Neuronal stem cell (in vitro differentiated cells): ENCODE data around the gene RPL13A.
A peak's percentile ranks its signal among the peaks of the same experiment; 100 is the strongest.

Experiments
- DNase-seq: peaks from one replicate; pipeline ENCODE4 v3.0.0-alpha.2; 2013; ENCODE audit warnings: low spot score
- H2AFZ ChIP-seq: one replicate; pipeline ENCODE4 v1.6.1; 2013; ENCODE audit warnings: mild to moderate bottlenecking, low read length, inconsistent platforms
- H2AK5ac ChIP-seq: 2 replicates; pipeline ENCODE4 v1.6.1; 2013; ENCODE audit warnings: low read depth, mild to moderate bottlenecking, inconsistent platforms, low read length, moderate library complexity, mixed read lengths
- H2BK120ac ChIP-seq: 2 replicates; pipeline ENCODE4 v1.6.1; 2013; ENCODE audit warnings: low read depth, mild to moderate bottlenecking, inconsistent platforms, low read length, moderate library complexity, mixed read lengths
- H2BK12ac ChIP-seq: one replicate; pipeline ENCODE4 v1.6.1; 2013; ENCODE audit warnings: low read length, inconsistent platforms
- H2BK15ac ChIP-seq: 2 replicates; pipeline ENCODE4 v1.6.1; 2013; ENCODE audit warnings: mild to moderate bottlenecking, low read length, inconsistent platforms, mixed read lengths
- H2BK5ac ChIP-seq: one replicate; pipeline ENCODE4 v1.6.1; 2013; ENCODE audit warnings: inconsistent platforms, mild to moderate bottlenecking, low read length, moderate library complexity
- H3K14ac ChIP-seq: one replicate; pipeline ENCODE4 v1.6.1; 2013; ENCODE audit warnings: low read length, inconsistent platforms
- H3K18ac ChIP-seq: 2 replicates; pipeline ENCODE4 v1.6.1; 2013; ENCODE audit warnings: low read length, inconsistent platforms
- H3K23ac ChIP-seq: 2 replicates; pipeline ENCODE4 v1.6.1; 2013; ENCODE audit warnings: low read depth, mild to moderate bottlenecking, mixed read lengths, low read length, inconsistent platforms; ENCODE audit not compliant: poor library complexity
- H3K27ac ChIP-seq: replicated peaks from 3 replicates; pipeline ENCODE4 v1.5.1; 2013; ENCODE audit warnings: low read length, inconsistent platforms
- H3K27me3 ChIP-seq, 3 experiments: 2 replicates each; pipeline ENCODE4 v1.6.1; 2013; ENCODE audit warnings: low read length in 3 of 3, mild to moderate bottlenecking in 2 of 3, inconsistent platforms in 1 of 3, low read depth in 1 of 3, mixed read lengths in 1 of 3, moderate library complexity in 1 of 3; ENCODE audit not compliant: control insufficient read depth in 3 of 3, insufficient read depth in 3 of 3
- H3K36me3 ChIP-seq, 2 donors: replicated peaks in 1 of 2; 2 replicates each; pipeline ENCODE4 v1.6.1; 2013; ENCODE audit warnings: low read length in 2 of 2; ENCODE audit not compliant: control insufficient read depth in 2 of 2, insufficient read depth in 2 of 2
- H3K4ac ChIP-seq: 2 replicates; pipeline ENCODE4 v1.6.1; 2013; ENCODE audit warnings: inconsistent platforms, mild to moderate bottlenecking, low read length, moderate library complexity
- H3K4me1 ChIP-seq, 2 donors: 1 replicate in 1 of 2; 2 replicates in 1 of 2; pipeline ENCODE4 v1.6.1; 2013; ENCODE audit warnings: low read length in 2 of 2, low read depth in 1 of 2; ENCODE audit not compliant: control insufficient read depth in 2 of 2, insufficient read depth in 1 of 2
- H3K4me2 ChIP-seq: one replicate; pipeline ENCODE4 v1.6.1; 2013; ENCODE audit warnings: mild to moderate bottlenecking, low read length, inconsistent platforms; ENCODE audit not compliant: insufficient read depth, poor library complexity, severe bottlenecking
- H3K4me3 ChIP-seq, 2 donors: 2 replicates each; pipeline ENCODE4 v1.5.1; 2013; ENCODE audit warnings: low read length in 2 of 2, mild to moderate bottlenecking in 2 of 2, inconsistent platforms in 1 of 2, moderate library complexity in 1 of 2
- H3K79me1 ChIP-seq: one replicate; pipeline ENCODE4 v1.6.1; 2013; ENCODE audit warnings: low read depth, mild to moderate bottlenecking, inconsistent platforms, low read length, moderate library complexity
- H3K9ac ChIP-seq: one replicate; pipeline ENCODE4 v1.6.1; 2013; ENCODE audit warnings: mild to moderate bottlenecking, low read depth, low read length, inconsistent platforms; ENCODE audit not compliant: poor library complexity
- H3K9me3 ChIP-seq, 2 donors: replicated peaks in 1 of 2; 2 replicates each; pipeline versions ENCODE3 to v1.6.1; 2013; ENCODE audit warnings: low read length in 2 of 2, mild to moderate bottlenecking in 2 of 2, inconsistent platforms in 1 of 2, low read depth in 1 of 2, mixed read lengths in 1 of 2, moderate library complexity in 1 of 2; ENCODE audit not compliant: control insufficient read depth in 2 of 2, insufficient read depth in 1 of 2
- H4K8ac ChIP-seq: one replicate; pipeline ENCODE4 v1.6.1; 2013; ENCODE audit warnings: low read depth, mild to moderate bottlenecking, inconsistent platforms, low read length, moderate library complexity
- H4K91ac ChIP-seq: one replicate; pipeline ENCODE4 v1.6.1; 2013; ENCODE audit warnings: low read length, low read depth, mild to moderate bottlenecking, inconsistent platforms; ENCODE audit not compliant: poor library complexity
- WGBS, 2 donors: extraction: QIAGEN DNeasy Blood & Tissue Kit; methylation state at CpG; one replicate each; pipeline ENCODE4 v1.1.7; 2013; ENCODE audit warnings: missing lambda C conversion rate in 2 of 2, mixed read lengths in 1 of 2; ENCODE audit not compliant: insufficient read length in 2 of 2, insufficient replicate concordance in 1 of 2; ENCODE audit errors: extremely low coverage in 2 of 2; 5-methylcytosine and 5-hydroxymethylcytosine counted together

Gene RPL13A

GRCh38 chr19:49462492-49462891 is 24.9 kb upstream of the RPL13A start:
- H3K9ac ChIP-seq, result no peak overlapping the region
- no peak overlapping the region for H4K91ac ChIP-seq
- no peaks in the 10 kb centered on the region for H3K79me1 ChIP-seq
- no peaks in the 10 kb centered on the region for H3K9me3 ChIP-seq
- no peak overlapping the region for H3K18ac ChIP-seq
- H2AFZ ChIP-seq, result no peak overlapping the region
- no peak overlapping the region for H3K23ac ChIP-seq
- no peak overlapping the region for H4K8ac ChIP-seq
- H3K4me1 ChIP-seq, result no peaks in the 10 kb centered on the region
- H3K4ac ChIP-seq, result no peak overlapping the region
- WGBS, 2 donors, result no CpG with 5 or more reads among the region's 12 CpGs
- H3K4me2 ChIP-seq, result no peak overlapping the region
- H2BK15ac ChIP-seq, result no peak overlapping the region
- H3K27ac ChIP-seq, result no peak overlapping the region
- H3K27me3 ChIP-seq, result no peaks in the 10 kb centered on the region
- no peak overlapping the region for H3K4me3 ChIP-seq
- H3K36me3 ChIP-seq, result peaks cover 9 to 62% of the 10 kb centered on the region in 2 donors
- H2AK5ac ChIP-seq, result no peak overlapping the region
- H2BK5ac ChIP-seq, result no peak overlapping the region
- no peak for DNase-seq
- H2BK120ac ChIP-seq, result no peak overlapping the region
- no peak overlapping the region for H3K14ac ChIP-seq
- H2BK12ac ChIP-seq, result no peak overlapping the region

DNA sequence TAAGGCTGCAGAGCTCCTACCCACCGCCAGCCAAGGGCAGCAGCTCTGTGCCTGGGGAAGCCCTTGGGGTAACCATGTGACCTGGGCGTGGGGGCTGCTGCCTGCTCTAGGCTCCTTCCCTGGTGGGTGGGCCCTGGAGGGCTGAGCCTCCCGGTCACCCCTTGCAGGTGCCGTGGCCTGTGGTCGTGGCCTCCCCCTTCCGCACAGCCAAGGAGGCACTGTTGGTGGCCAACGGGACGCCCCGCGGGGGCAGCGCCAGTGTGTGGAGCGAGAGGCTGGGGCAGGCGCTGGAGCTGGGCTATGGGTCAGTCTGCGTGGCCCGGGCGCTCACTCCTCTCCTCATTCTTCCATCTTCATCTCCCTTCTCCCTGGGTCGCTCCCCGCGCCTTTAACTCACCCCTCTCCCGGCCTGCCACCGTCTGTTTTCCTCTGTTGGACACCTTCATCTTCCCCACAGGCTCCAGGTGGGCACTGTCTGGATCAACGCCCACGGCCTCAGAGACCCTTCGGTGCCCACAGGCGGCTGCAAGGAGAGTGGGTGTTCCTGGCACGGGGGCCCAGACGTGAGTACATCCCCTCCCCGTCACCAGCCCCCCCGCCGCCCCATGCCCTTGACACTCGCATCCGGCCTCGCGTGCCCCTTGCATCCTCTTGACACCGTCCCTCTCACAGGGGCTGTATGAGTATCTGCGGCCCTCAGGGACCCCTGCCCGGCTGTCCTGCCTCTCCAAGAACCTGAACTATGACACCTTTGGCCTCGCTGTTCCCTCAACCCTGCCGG is 23.3 kb upstream of the RPL13A start:
- Histone ChIP-seq H3K4me3 (no peak overlapping the region), H3K27me3 (no peaks in the 10 kb centered on the region), H3K4me1 (peaks cover 3 to 4% of the 10 kb centered on the region in 2 donors), H2BK15ac (no peak overlapping the region), H2AK5ac (no peak overlapping the region), H3K36me3 (peaks cover 5 to 68% of the 10 kb centered on the region in 2 donors), H3K4me2 (no peak overlapping the region), H3K9me3 (no peaks in the 10 kb centered on the region), H3K14ac (no peak overlapping the region), H2BK5ac (no peak overlapping the region), H3K27ac (no peak overlapping the region), H2BK120ac (no peak overlapping the region), H4K8ac (no peak overlapping the region), H4K91ac (no peak overlapping the region), H3K9ac (no peak overlapping the region), H2BK12ac (no peak overlapping the region), H3K18ac (no peak overlapping the region), H3K23ac (peak overlapping the region; percentile 43), H3K4ac (no peak overlapping the region), H3K79me1 (no peaks in the 10 kb centered on the region), H2AFZ (no peak overlapping the region)
- no CpG with 5 or more reads among the region's 39 CpGs for WGBS, 2 donors
- no peak for DNase-seq

DNA sequence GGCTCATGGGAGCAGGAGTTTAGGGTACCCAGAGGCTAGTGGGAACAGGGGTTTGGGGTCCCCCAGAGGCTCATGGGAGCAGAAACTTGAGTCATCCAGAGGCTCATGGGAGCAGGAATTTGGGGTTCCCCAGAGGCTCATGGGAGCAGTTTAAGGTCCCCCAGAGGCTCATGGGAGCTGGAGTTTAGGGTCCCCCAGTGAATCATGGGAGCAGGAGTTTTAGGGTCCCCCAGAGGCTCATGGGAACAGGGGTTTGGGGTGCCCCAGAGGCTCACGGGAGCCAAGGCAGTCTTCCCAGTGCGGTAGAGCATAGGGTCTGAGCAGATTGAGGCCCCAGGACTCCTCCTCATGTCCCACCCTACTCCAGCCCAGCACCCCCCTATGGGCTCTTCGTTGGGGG is 22.0 kb upstream of the RPL13A start:
- WGBS, 2 donors, result no CpG with 5 or more reads among the region's 3 CpGs
- H3K36me3 ChIP-seq, result peaks cover 10 to 64% of the 10 kb centered on the region in 2 donors

DNA sequence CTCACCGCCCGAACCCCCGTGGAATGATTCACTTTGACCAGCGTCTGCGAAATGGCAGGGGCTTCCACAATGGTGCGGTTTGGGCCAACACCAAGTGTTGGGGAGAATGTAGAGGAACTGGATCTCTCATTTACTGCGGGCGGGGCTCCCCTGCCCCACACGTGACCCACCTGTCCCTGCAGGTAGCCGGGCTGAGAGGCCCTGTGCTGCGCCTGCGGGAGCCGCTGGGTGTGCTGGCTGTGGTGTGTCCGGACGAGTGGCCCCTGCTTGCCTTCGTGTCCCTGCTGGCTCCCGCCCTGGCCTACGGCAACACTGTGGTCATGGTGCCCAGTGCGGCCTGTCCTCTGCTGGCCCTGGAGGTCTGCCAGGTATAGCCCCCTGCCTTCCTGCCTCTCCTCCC is 19.2 kb upstream of the RPL13A start:
- WGBS, 2 donors, result no CpG with 5 or more reads among the region's 19 CpGs

More for the DNA sequence above, 22.0 kb upstream of the RPL13A start:
- Histone ChIP-seq H3K79me1 (peaks cover 3% of the 10 kb centered on the region), H3K4me3 (no peak overlapping the region), H4K8ac (no peak overlapping the region), H2AK5ac (no peak overlapping the region), H3K27me3 (no peaks in the 10 kb centered on the region), H3K14ac (no peak overlapping the region), H3K23ac (no peak overlapping the region), H2BK5ac (no peak overlapping the region), H3K4ac (no peak overlapping the region), H3K4me1 (peaks cover 3 to 4% of the 10 kb centered on the region in 2 donors), H2BK15ac (no peak overlapping the region), H3K9ac (no peak overlapping the region), H2BK12ac (no peak overlapping the region), H3K18ac (no peak overlapping the region), H3K4me2 (no peak overlapping the region), H3K9me3 (no peaks in the 10 kb centered on the region), H3K27ac (no peak overlapping the region), H4K91ac (no peak overlapping the region), H2AFZ (no peak overlapping the region), H2BK120ac (no peak overlapping the region)
- DNase-seq, result no peak

More for the DNA sequence above, 19.2 kb upstream of the RPL13A start:
- H2BK12ac ChIP-seq, result peak overlapping the region; percentile 46
- H3K4me1 ChIP-seq, result peaks cover 3 to 4% of the 10 kb centered on the region in 2 donors
- H2BK120ac ChIP-seq, result no peak overlapping the region
- peak overlapping the region; percentile 75 for H2BK5ac ChIP-seq
- no peak overlapping the region for H4K91ac ChIP-seq
- H2AFZ ChIP-seq, result no peak overlapping the region
- peaks cover 11 to 56% of the 10 kb centered on the region in 2 donors for H3K36me3 ChIP-seq
- no peak overlapping the region for H3K27ac ChIP-seq
- H3K27me3 ChIP-seq, result no peaks in the 10 kb centered on the region
- H3K4me3 ChIP-seq, result peak overlapping the region in 1 of 2 donors; percentile 67
- no peak overlapping the region for H3K23ac ChIP-seq
- no peak overlapping the region for H3K4me2 ChIP-seq
- H3K79me1 ChIP-seq, result peaks cover 3% of the 10 kb centered on the region
- peak overlapping the region; percentile 17 for H3K14ac ChIP-seq
- peak overlapping the region; percentile 85 for H3K18ac ChIP-seq
- H3K9me3 ChIP-seq, result no peaks in the 10 kb centered on the region
- peak overlapping the region; percentile 99 for H2AK5ac ChIP-seq
- DNase-seq, result no peak
- H4K8ac ChIP-seq, result peak overlapping the region; percentile 86
- H3K4ac ChIP-seq, result peak overlapping the region; percentile 76
- H3K9ac ChIP-seq, result no peak overlapping the region
- peak overlapping the region; percentile 85 for H2BK15ac ChIP-seq
